HepG2 (cell line): Measurements from ENCODE around the gene IQCN. TPM values are rescaled to one million over a fixed set of nuclear protein-coding genes. Genes with fewer than 3 reads are reported as not detected.

Experiments used
- ATF7 ChIP-seq, 2 experiments: fragments of 450-650 bp in 1 of 2; sonication (generic) in 1 of 2; formaldehyde crosslinking in 1 of 2; IDR thresholded peaks; 2 replicates each; pipeline versions ENCODE4 v1.4.0 to v1.6.1; 2016 to 2020; ENCODE audit warnings: antibody characterized with exemption in 1 of 2, mild to moderate bottlenecking in 1 of 2, missing genetic modification reagents in 1 of 2
- FOXM1 ChIP-seq: sonication (generic); formaldehyde crosslinking; IDR thresholded peaks from 2 replicates; pipeline ENCODE4 v1.5.0; 2020; ENCODE audit warnings: missing genetic modification reagents
- HMGA1 ChIP-seq: sonication (generic); formaldehyde crosslinking; conservative IDR thresholded peaks from 2 replicates; pipeline ENCODE4 v1.4.0; 2020; ENCODE audit warnings: missing genetic modification reagents
- HNRNPH1 ChIP-seq: fragments of 200-400 bp; formaldehyde crosslinking; optimal IDR thresholded peaks from 2 replicates; pipeline ENCODE3; 2017; ENCODE audit warnings: mild to moderate bottlenecking, low read depth, low read length
- ISX ChIP-seq: sonication (generic); formaldehyde crosslinking; conservative IDR thresholded peaks from 2 replicates; pipeline ENCODE4 v1.5.0; 2020; ENCODE audit warnings: missing genetic modification reagents
- LBX2 ChIP-seq: sonication (generic); formaldehyde crosslinking; IDR thresholded peaks from 2 replicates; pipeline ENCODE4 v1.5.0; 2020; ENCODE audit warnings: missing genetic modification reagents, mild to moderate bottlenecking, borderline replicate concordance
- MAX ChIP-seq: IDR thresholded peaks from 2 replicates; pipeline ENCODE4 v1.6.1; 2012; ENCODE audit warnings: inconsistent platforms
- MLLT10 ChIP-seq: sonication (generic); formaldehyde crosslinking; IDR thresholded peaks from 2 replicates; pipeline ENCODE4 v1.4.0; 2020; ENCODE audit warnings: missing genetic modification reagents
- MTF1 ChIP-seq: sonication (generic); formaldehyde crosslinking; IDR thresholded peaks from 2 replicates; pipeline ENCODE4 v1.5.0; 2020; ENCODE audit warnings: missing genetic modification reagents
- NCOA2 ChIP-seq: sonication (generic); formaldehyde crosslinking; IDR thresholded peaks from 2 replicates; pipeline ENCODE4 v1.8.0; 2022; ENCODE audit warnings: inconsistent platforms
- PRDM4 ChIP-seq: sonication (generic); formaldehyde crosslinking; IDR thresholded peaks from 2 replicates; pipeline ENCODE4 v1.9.0; 2021; ENCODE audit warnings: missing genetic modification reagents, borderline replicate concordance
- SUZ12 ChIP-seq: fragments of 150-350 bp; IDR thresholded peaks from 2 replicates; pipeline ENCODE4 v1.6.1; 2014; ENCODE audit warnings: low read depth, low read length
- ZBTB43 ChIP-seq: sonication (generic); formaldehyde crosslinking; conservative IDR thresholded peaks from 2 replicates; pipeline ENCODE4 v1.4.0; 2020; ENCODE audit warnings: missing genetic modification reagents
- ZC3H13 ChIP-seq: sonication (generic); formaldehyde crosslinking; IDR thresholded peaks from 2 replicates; pipeline ENCODE4 v1.8.1; 2023; ENCODE audit warnings: mild to moderate bottlenecking, missing genetic modification reagents, moderate library complexity
- ZFP36L1 ChIP-seq: sonication (generic); formaldehyde crosslinking; IDR thresholded peaks from 2 replicates; pipeline ENCODE4 v1.8.0; 2022; ENCODE audit warnings: mild to moderate bottlenecking, missing genetic modification reagents, moderate library complexity
- ZNF160 ChIP-seq: sonication (generic); formaldehyde crosslinking; IDR thresholded peaks from 2 replicates; pipeline ENCODE4 v1.8.0; 2022; ENCODE audit warnings: mild to moderate bottlenecking, inconsistent platforms, missing genetic modification reagents
- ZNF251 ChIP-seq: sonication (generic); formaldehyde crosslinking; IDR thresholded peaks from 2 replicates; pipeline ENCODE4 v1.9.0; 2021; ENCODE audit warnings: mild to moderate bottlenecking, missing genetic modification reagents
- ZNF33B ChIP-seq: sonication (generic); formaldehyde crosslinking; IDR thresholded peaks from 2 replicates; pipeline ENCODE4 v1.5.1; 2020; ENCODE audit warnings: mild to moderate bottlenecking, missing genetic modification reagents
- ZNF367 ChIP-seq: sonication (generic); formaldehyde crosslinking; IDR thresholded peaks from 2 replicates; pipeline ENCODE4 v1.4.0; 2020; ENCODE audit warnings: missing genetic modification reagents, borderline replicate concordance
- ZNF687 ChIP-seq: sonication (generic); formaldehyde crosslinking; IDR thresholded peaks from 2 replicates; pipeline ENCODE4 v1.5.1; 2020; ENCODE audit warnings: mild to moderate bottlenecking, missing genetic modification reagents, moderate library complexity
- ZNF749 ChIP-seq: sonication (generic); formaldehyde crosslinking; IDR thresholded peaks from 2 replicates; pipeline ENCODE4 v1.8.0; 2022; ENCODE audit warnings: mild to moderate bottlenecking, missing genetic modification reagents, moderate library complexity, borderline replicate concordance
- polyA plus RNA-seq, 8 experiments: library from polyadenylated mRNA; depleted of rRNA in 3 of 8; stranded (reverse) in 7 of 8; unstranded in 1 of 8; fragments of >200 nt; fragmentation: Illumina TruSeq in 4 of 8; extraction: Trizol in 4 of 8; gene quantifications; 2 replicates each; pipeline versions ENCODE4 v1.2.1 to v1.2.3, GENCODE V29; 2011 to 2016; ENCODE audit warnings: low read depth in 4 of 8, missing spikeins in 1 of 8, mixed read lengths in 1 of 8; ENCODE audit not compliant: insufficient read depth in 1 of 8
- total RNA-seq, 5 experiments: library from RNA; depleted of rRNA; stranded (reverse); fragments of >200 nt; fragmentation: Illumina TruSeq; extraction: Trizol; gene quantifications; 2 replicates each; pipeline ENCODE4 v1.2.3, GENCODE V29; 2016; ENCODE audit warnings: low read depth in 1 of 5

IQCN gene
- total and polyA plus RNA-seq, 2 of the 13 experiments (the other 11 are each of a cell fraction or from before 2014, with no cell fraction given): 0.04 to 0.18 TPM

- TF ChIP-seq ZNF687 (CRISPR knock-in tag) (peak; percentile 67), ISX (CRISPR knock-in tag) (peak; percentile 89), ZNF367 (CRISPR knock-in tag) (peak; percentile 68; the same call in 1 of the 2 replicates), SUZ12 (no peak), MTF1 (CRISPR knock-in tag) (peak; percentile 83; the same call in 1 of the 2 replicates), ZC3H13 (CRISPR knock-in tag) (peak; percentile 82; the same call in 1 of the 2 replicates), MAX (0 out of 2 replicates have a peak, but pooled peaks have one; percentile 28), NCOA2 (CRISPR knock-in tag) (peak; percentile 64), LBX2 (CRISPR knock-in tag) (peak; percentile 90; the same call in 1 of the 2 replicates), ZBTB43 (CRISPR knock-in tag) (peak; percentile 89; the same call in 1 of the 2 replicates), ZNF749 (peak; percentile 76; the same call in 1 of the 2 replicates), ZNF160 (CRISPR knock-in tag) (peak; percentile 67; the same call in 1 of the 2 replicates), ATF7 (IDR thresholded peaks at IDR 0.05) (no peak), ATF7 (CRISPR knock-in tag; IDR thresholded peaks at IDR 0.05) (no peak), ZFP36L1 (CRISPR knock-in tag) (no peak), ZNF33B (CRISPR knock-in tag) (0 out of 2 replicates have a peak, but pooled peaks have one; percentile 71), HNRNPH1 (no peak), FOXM1 (CRISPR knock-in tag) (peak; percentile 29; the same call in 1 of the 2 replicates), ZNF251 (CRISPR knock-in tag) (no peak), MLLT10 (no peak), PRDM4 (CRISPR knock-in tag) (no peak), HMGA1 (CRISPR knock-in tag) (no peak)
These were observed 40.9 kb downstream of the IQCN start (continued) for GRCh38 chr19:18233224-18233825.
